Mesendoderm (in vitro differentiated cells): ENCODE measurements around the gene BLTP3B.

Source experiments
- DNase-seq: peaks from one replicate; pipeline ENCODE4 v3.0.0; 2013
- H2AK5ac ChIP-seq: 2 replicates; pipeline ENCODE4 v1.6.1; 2013; ENCODE audit warnings: low read length, inconsistent platforms
- H2BK120ac ChIP-seq: 2 replicates; pipeline ENCODE4 v1.6.1; 2013; ENCODE audit warnings: low read depth, mild to moderate bottlenecking, low read length, moderate library complexity, mixed read lengths
- H2BK15ac ChIP-seq: replicated peaks from 2 replicates; pipeline ENCODE4 v1.6.1; 2013; ENCODE audit warnings: low read depth, mild to moderate bottlenecking, moderate library complexity
- H2BK5ac ChIP-seq: 2 replicates; pipeline ENCODE4 v1.6.1; 2013; ENCODE audit warnings: low read length, inconsistent platforms
- H3K18ac ChIP-seq: 2 replicates; pipeline ENCODE4 v1.6.1; 2013; ENCODE audit warnings: mild to moderate bottlenecking, low read length, mixed read lengths
- H3K23ac ChIP-seq: one replicate; pipeline ENCODE4 v1.6.1; 2013; ENCODE audit warnings: low read length
- H3K27ac ChIP-seq: 2 replicates; pipeline ENCODE4 v1.5.1; 2013; ENCODE audit warnings: low read depth, mild to moderate bottlenecking, inconsistent platforms, low read length, moderate library complexity
- H3K27me3 ChIP-seq: 2 replicates; pipeline ENCODE4 v1.6.1; 2013; ENCODE audit warnings: low read length, control low read depth, mild to moderate bottlenecking, inconsistent platforms; ENCODE audit not compliant: insufficient read depth, poor library complexity
- H3K36me3 ChIP-seq: 2 replicates; pipeline ENCODE4 v1.6.1; 2013; ENCODE audit warnings: low read length, inconsistent platforms; ENCODE audit not compliant: control insufficient read depth, insufficient read depth
- H3K4ac ChIP-seq: one replicate; pipeline ENCODE4 v1.6.1; 2013; ENCODE audit warnings: low read depth, mild to moderate bottlenecking, low read length, moderate library complexity
- H3K4me1 ChIP-seq: 2 replicates; pipeline ENCODE4 v1.6.1; 2013; ENCODE audit warnings: low read depth, low read length, inconsistent platforms; ENCODE audit not compliant: control insufficient read depth
- H3K4me2 ChIP-seq: 2 replicates; pipeline ENCODE4 v1.6.1; 2013; ENCODE audit warnings: low read length
- H3K4me3 ChIP-seq: 2 replicates; pipeline ENCODE4 v1.5.1; 2013; ENCODE audit warnings: mild to moderate bottlenecking, low read length
- H3K56ac ChIP-seq: one replicate; pipeline ENCODE4 v1.6.1; 2013; ENCODE audit warnings: low read length
- H3K79me1 ChIP-seq: 2 replicates; pipeline ENCODE4 v1.6.1; 2013; ENCODE audit warnings: low read length, inconsistent platforms
- H3K79me2 ChIP-seq: 2 replicates; pipeline ENCODE4 v1.6.1; 2013; ENCODE audit warnings: mild to moderate bottlenecking, low read length; ENCODE audit not compliant: control insufficient read depth, insufficient read depth
- H3K9ac ChIP-seq: 2 replicates; pipeline ENCODE4 v1.6.1; 2013; ENCODE audit warnings: low read length, inconsistent platforms
- H4K5ac ChIP-seq: one replicate; pipeline ENCODE4 v1.6.1; 2013; ENCODE audit warnings: low read length
- H4K8ac ChIP-seq: one replicate; pipeline ENCODE4 v1.6.1; 2013; ENCODE audit warnings: low read depth, mild to moderate bottlenecking, control low read depth, low read length, moderate library complexity
- WGBS: extraction: QIAGEN DNeasy Blood & Tissue Kit; methylation state at CpG from one replicate; pipeline ENCODE4 v1.1.7; 2013; ENCODE audit warnings: low lambda C conversion rate, missing lambda C conversion rate; ENCODE audit not compliant: insufficient coverage; ENCODE audit errors: extremely low coverage; 5-methylcytosine and 5-hydroxymethylcytosine counted together

Gene BLTP3B

DNA sequence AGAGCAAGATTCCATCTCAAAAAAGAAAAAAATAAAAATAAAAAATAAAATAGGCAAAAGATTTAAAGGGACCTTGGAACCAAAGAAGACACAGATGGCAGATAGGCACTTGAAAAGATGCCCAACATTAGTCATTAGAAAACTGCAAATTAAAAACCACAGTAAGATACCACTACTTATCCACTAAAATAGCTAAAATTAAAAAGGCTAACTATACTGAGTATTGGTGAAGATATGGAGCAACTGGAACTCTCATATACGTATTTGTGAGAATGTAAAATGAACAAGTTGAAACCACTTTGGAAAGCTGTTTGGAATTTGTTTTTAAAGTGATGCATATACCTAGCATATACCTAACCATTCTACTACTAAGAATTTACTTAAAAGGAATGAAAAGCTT lies 22.3 kb downstream of the BLTP3B start:
- H4K8ac ChIP-seq = no peak overlapping the region
- no peak overlapping the region for H3K4ac ChIP-seq
- no peak overlapping the region for H3K18ac ChIP-seq
- no peak overlapping the region for H3K4me3 ChIP-seq
- peaks cover 3% of the 10 kb centered on the region for H3K79me1 ChIP-seq
- no peak for DNase-seq
- no peak overlapping the region for H4K5ac ChIP-seq
- no peaks in the 10 kb centered on the region for H3K4me1 ChIP-seq
- no peak overlapping the region for H2BK120ac ChIP-seq
- no peak overlapping the region for H3K23ac ChIP-seq
- no peak overlapping the region for H2AK5ac ChIP-seq
- no peak overlapping the region for H2BK5ac ChIP-seq
- no peak overlapping the region for H3K27ac ChIP-seq
- peaks cover 14% of the 10 kb centered on the region for H3K79me2 ChIP-seq
- H3K4me2 ChIP-seq = no peak overlapping the region
- H3K27me3 ChIP-seq = no peaks in the 10 kb centered on the region
- no CpG with 5 or more reads among the region's 1 CpG for WGBS
- H3K9ac ChIP-seq = no peak overlapping the region
- H3K36me3 ChIP-seq = no peaks in the 10 kb centered on the region
- no peak overlapping the region for H2BK15ac ChIP-seq
- H3K56ac ChIP-seq = no peak overlapping the region

- H2BK15ac ChIP-seq = no peak overlapping the region
- H3K9ac ChIP-seq = no peak overlapping the region
- H2AK5ac ChIP-seq = no peak overlapping the region
- H2BK120ac ChIP-seq = no peak overlapping the region
- H3K4me2 ChIP-seq = no peak overlapping the region
- no peak overlapping the region for H3K27ac ChIP-seq
- no peak overlapping the region for H3K56ac ChIP-seq
- H3K18ac ChIP-seq = no peak overlapping the region
- no peak overlapping the region for H3K23ac ChIP-seq
- H3K4me1 ChIP-seq = no peaks in the 10 kb centered on the region
- H3K79me1 ChIP-seq = no peaks in the 10 kb centered on the region
- no peak for DNase-seq
- WGBS = no CpG with 5 or more reads among the region's 8 CpGs
- H3K79me2 ChIP-seq = peaks cover 3% of the 10 kb centered on the region
- H4K5ac ChIP-seq = no peak overlapping the region
- no peak overlapping the region for H3K4ac ChIP-seq
- H3K27me3 ChIP-seq = no peaks in the 10 kb centered on the region
- H3K36me3 ChIP-seq = no peaks in the 10 kb centered on the region
- no peak overlapping the region for H3K4me3 ChIP-seq
- H4K8ac ChIP-seq = no peak overlapping the region
- no peak overlapping the region for H2BK5ac ChIP-seq
Measured at GRCh38 chr12:100115291-100115690, 27.4 kb downstream of the BLTP3B start.

DNA sequence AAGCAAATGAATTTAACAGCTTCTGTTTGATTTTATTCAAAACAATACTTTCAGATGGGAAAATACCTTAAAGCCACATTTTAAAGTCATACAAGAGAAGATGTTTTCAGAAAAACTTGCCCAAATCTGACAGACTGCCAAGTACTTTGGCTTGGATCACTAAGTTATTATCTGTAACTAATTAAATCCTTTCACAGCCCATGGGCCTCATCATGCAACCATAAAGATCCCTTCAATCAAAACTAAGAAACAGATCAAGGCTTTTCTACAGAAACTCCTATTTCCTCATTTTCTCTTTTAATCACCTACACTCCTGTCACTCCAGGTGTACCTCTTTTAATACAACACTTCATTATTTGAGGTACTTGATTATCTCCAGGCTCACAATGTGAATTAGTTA lies 28.1 kb downstream of the BLTP3B start:
- no peak overlapping the region for H4K5ac ChIP-seq
- no peak overlapping the region for H3K4ac ChIP-seq
- H4K8ac ChIP-seq = no peak overlapping the region
- H3K9ac ChIP-seq = no peak overlapping the region
- no peak overlapping the region for H2BK15ac ChIP-seq
- no peaks in the 10 kb centered on the region for H3K4me1 ChIP-seq
- H3K27me3 ChIP-seq = no peaks in the 10 kb centered on the region
- H3K4me2 ChIP-seq = no peak overlapping the region
- no peak overlapping the region for H3K18ac ChIP-seq
- no peak for DNase-seq
- H3K27ac ChIP-seq = no peak overlapping the region
- H3K4me3 ChIP-seq = no peak overlapping the region
- H3K23ac ChIP-seq = no peak overlapping the region
- no peaks in the 10 kb centered on the region for H3K79me1 ChIP-seq
- no peak overlapping the region for H2BK5ac ChIP-seq
- H3K56ac ChIP-seq = no peak overlapping the region
- no peaks in the 10 kb centered on the region for H3K36me3 ChIP-seq
- H2BK120ac ChIP-seq = no peak overlapping the region
- peaks cover 3% of the 10 kb centered on the region for H3K79me2 ChIP-seq
- no peak overlapping the region for H2AK5ac ChIP-seq

- Histone ChIP-seq H4K5ac (no peak overlapping the region), H2AK5ac (no peak overlapping the region), H3K27ac (no peak overlapping the region), H2BK120ac (no peak overlapping the region), H3K79me2 (no peaks in the 10 kb centered on the region), H2BK15ac (no peak overlapping the region), H3K27me3 (no peaks in the 10 kb centered on the region), H3K4me2 (no peak overlapping the region), H3K18ac (no peak overlapping the region), H4K8ac (no peak overlapping the region), H3K56ac (no peak overlapping the region), H2BK5ac (no peak overlapping the region), H3K79me1 (no peaks in the 10 kb centered on the region), H3K4me1 (no peaks in the 10 kb centered on the region), H3K23ac (no peak overlapping the region), H3K9ac (no peak overlapping the region), H3K4me3 (no peak overlapping the region), H3K36me3 (no peaks in the 10 kb centered on the region), H3K4ac (no peak overlapping the region)
- WGBS = no CpG with 5 or more reads among the region's 4 CpGs
- no peak for DNase-seq
Measured at GRCh38 chr12:100110276-100110675, 32.4 kb downstream of the BLTP3B start.

DNA sequence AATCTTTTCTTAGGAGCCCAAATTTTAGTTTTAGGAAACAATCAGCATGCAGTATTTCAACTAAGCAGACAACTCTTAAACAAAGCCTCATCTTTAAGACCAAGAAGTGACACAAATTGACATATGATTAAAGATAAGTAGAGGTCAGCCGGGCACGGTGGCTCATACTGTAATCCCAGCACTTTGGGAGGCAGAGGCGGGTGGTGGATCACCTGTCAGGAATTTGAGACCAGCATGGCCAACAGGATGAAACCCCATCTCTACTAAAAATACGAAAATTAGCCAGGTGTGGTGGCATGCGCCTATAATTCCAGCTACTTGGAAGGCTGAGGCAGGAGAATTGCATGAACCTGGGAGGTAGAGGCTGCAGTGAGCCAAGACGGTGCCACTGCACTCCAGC lies 35.8 kb downstream of the BLTP3B start:
- Histone ChIP-seq H3K79me1 (no peaks in the 10 kb centered on the region), H3K27me3 (no peaks in the 10 kb centered on the region), H4K5ac (no peak overlapping the region), H3K4ac (no peak overlapping the region), H3K36me3 (no peaks in the 10 kb centered on the region), H3K56ac (no peak overlapping the region), H4K8ac (no peak overlapping the region), H2BK5ac (no peak overlapping the region), H3K23ac (no peak overlapping the region), H2AK5ac (no peak overlapping the region), H2BK120ac (no peak overlapping the region), H3K4me3 (no peak overlapping the region), H3K79me2 (no peaks in the 10 kb centered on the region), H3K18ac (no peak overlapping the region), H3K4me1 (no peaks in the 10 kb centered on the region), H3K9ac (no peak overlapping the region), H2BK15ac (no peak overlapping the region), H3K27ac (no peak overlapping the region), H3K4me2 (no peak overlapping the region)
- no CpG with 5 or more reads among the region's 6 CpGs for WGBS
- no peak for DNase-seq

- Histone ChIP-seq H2BK15ac (no peak overlapping the region), H3K4ac (no peak overlapping the region), H2BK5ac (no peak overlapping the region), H3K23ac (no peak overlapping the region), H3K79me1 (no peaks in the 10 kb centered on the region), H4K8ac (no peak overlapping the region), H3K18ac (no peak overlapping the region), H3K79me2 (no peaks in the 10 kb centered on the region), H3K9ac (no peak overlapping the region), H3K4me1 (no peaks in the 10 kb centered on the region), H3K4me3 (no peak overlapping the region), H3K4me2 (no peak overlapping the region), H4K5ac (no peak overlapping the region), H3K27ac (no peak overlapping the region), H2BK120ac (no peak overlapping the region), H3K56ac (no peak overlapping the region), H3K27me3 (no peaks in the 10 kb centered on the region), H2AK5ac (no peak overlapping the region), H3K36me3 (no peaks in the 10 kb centered on the region)
- no CpG with 5 or more reads among the region's 4 CpGs for WGBS
- DNase-seq = no peak
Measured at GRCh38 chr12:100105661-100106060, 37.0 kb downstream of the BLTP3B start.
